Testis (tissue), 3 donors: ENCODE measurements around the gene MMD2. TPM values are rescaled to one million over a fixed set of nuclear protein-coding genes. Genes with fewer than 3 reads are reported as not detected.

Experiments
- DNase-seq: peaks from one replicate; pipeline ENCODE4 v3.0.0-alpha.2; 2019
- H3K27ac ChIP-seq, 2 donors: fragments of 200-600 bp; sonication (generic); one replicate each; pipeline ENCODE4 v1.5.1; 2019
- H3K27me3 ChIP-seq: fragments of 200-600 bp; sonication (generic); one replicate; pipeline ENCODE4 v1.5.1; 2019
- H3K36me3 ChIP-seq: fragments of 200-600 bp; sonication (generic); one replicate; pipeline ENCODE4 v1.5.1; 2017; ENCODE audit warnings: low read depth; ENCODE audit errors: missing control alignments
- H3K4me1 ChIP-seq: fragments of 200-600 bp; sonication (generic); one replicate; pipeline ENCODE4 v1.5.1; 2019
- H3K4me3 ChIP-seq, 2 donors: fragments of 200-600 bp; sonication (generic); one replicate each; pipeline ENCODE4 v1.5.1; 2017 to 2019
- H3K9me3 ChIP-seq: fragments of 200-600 bp; sonication (generic); one replicate; pipeline ENCODE4 v1.5.1; 2017
- CTCF ChIP-seq, 3 experiments: fragments of 450-650 bp in 2 of 3; fragments of 200-600 bp in 1 of 3; sonication (generic) in 1 of 3; IDR thresholded peaks; one replicate each; pipeline ENCODE4 v1.5.1; 2016 to 2019; ENCODE audit warnings: antibody characterized with exemption in 3 of 3, mild to moderate bottlenecking in 2 of 3, moderate library complexity in 1 of 3
- POLR2A ChIP-seq: fragments of 450-650 bp; IDR thresholded peaks from one replicate; pipeline ENCODE4 v1.6.1; 2017; ENCODE audit warnings: antibody characterized with exemption, mild to moderate bottlenecking, moderate library complexity
- WGBS, 2 donors: methylation state at CpG; one replicate each; pipeline ENCODE4 v1.1.5; 2018; 5-methylcytosine and 5-hydroxymethylcytosine counted together
- intact Hi-C: fragments of 100-400 bp; cut with DNase I; formaldehyde crosslinking; loops from one replicate; pipeline ENCODE4 v1.15.1; 2023; ENCODE audit warnings: low total_unique reads
- polyA plus RNA-seq: library from polyadenylated mRNA; stranded (reverse); fragments of 350-450 nt; fragmentation: Illumina TruSeq; extraction: RNeasy Lipid Tissue Mini Kit (QIAGEN cat#74804); gene quantifications from one replicate; pipeline ENCODE4 v1.2.3, GENCODE V29; 2014; ENCODE audit warnings: low read depth, low replicate concordance; ENCODE audit not compliant: insufficient read depth
- total RNA-seq, 2 donors: library from RNA; depleted of rRNA; stranded (reverse); fragments of >200 nt; gene quantifications; one replicate each; pipeline ENCODE4 v1.2.3, GENCODE V29; 2016

The MMD2 gene
- total and polyA plus RNA-seq, 3 donors from 2014 or later: 20.4 to 32.0 (median 21.6) TPM

GRCh38 chr7:4959893-4960292 is 906 bp upstream of the MMD2 start:
- TF ChIP-seq POLR2A (no peak), CTCF (IDR thresholded peaks at IDR 0.05) (no peak)
- H3K9me3 ChIP-seq: no peaks in the 10 kb centered on the region
- no peak for DNase-seq
- 55 to 67% methylated on average over 2 of the region's 4 CpGs for WGBS, 2 donors
- no peaks in the 10 kb centered on the region for H3K36me3 ChIP-seq
- no peak overlapping the region for H3K4me3 ChIP-seq
- H3K4me1 ChIP-seq: peaks cover 19% of the 10 kb centered on the region
- intact Hi-C loops: no loop called here
- no peaks in the 10 kb centered on the region for H3K27me3 ChIP-seq
- H3K27ac ChIP-seq: no peak overlapping the region

- no peak for DNase-seq
- no peak for TF ChIP-seq POLR2A
- TF ChIP-seq CTCF (IDR thresholded peaks at IDR 0.05): no peak
- Histone ChIP-seq H3K36me3 (no peaks in the 10 kb centered on the region), H3K4me1 (peaks cover 16% of the 10 kb centered on the region), H3K4me3 (peak overlapping the region; percentile 53 to 69), H3K27ac (no peak overlapping the region), H3K27me3 (no peaks in the 10 kb centered on the region), H3K9me3 (no peaks in the 10 kb centered on the region)
- WGBS, 2 donors: 0% methylated on average over 18 of the region's 21 CpGs; no CpG with 5 or more reads in 1 of the 2 donors
- intact Hi-C loops: no loop called here
Measured at GRCh38 chr7:4959306-4959705, 319 bp upstream of the MMD2 start.

GRCh38 chr7:4957847-4958476 is 1.0 kb downstream of the MMD2 start:
- Histone ChIP-seq H3K27me3 (no peaks in the 10 kb centered on the region), H3K4me3 (peak overlapping the region; percentile 53 to 69), H3K9me3 (no peaks in the 10 kb centered on the region), H3K27ac (no peak overlapping the region), H3K4me1 (peaks cover 4% of the 10 kb centered on the region), H3K36me3 (no peaks in the 10 kb centered on the region)
- TF ChIP-seq POLR2A (no peak), CTCF (IDR thresholded peaks at IDR 0.05) (no peak)
- 24 to 30% methylated on average over 13 of the region's 13 CpGs for WGBS, 2 donors
- DNase-seq: no peak
- intact Hi-C loops: no loop called here

- Histone ChIP-seq H3K4me1 (no peaks in the 10 kb centered on the region), H3K36me3 (no peaks in the 10 kb centered on the region), H3K27me3 (no peaks in the 10 kb centered on the region), H3K9me3 (no peaks in the 10 kb centered on the region), H3K4me3 (no peak overlapping the region), H3K27ac (no peak overlapping the region)
- intact Hi-C loops: no loop called here
- no peak for DNase-seq
- 54 to 56% methylated on average over 9 to 11 of the region's 11 CpGs for WGBS, 2 donors
- TF ChIP-seq CTCF (IDR thresholded peaks at IDR 0.05) (no peak), POLR2A (no peak)
Measured at GRCh38 chr7:4951903-4952636, 6.9 kb downstream of the MMD2 start.

GRCh38 chr7:4951304-4951703 is 7.7 kb downstream of the MMD2 start:
- no peak overlapping the region for H3K4me3 ChIP-seq
- no peaks in the 10 kb centered on the region for H3K36me3 ChIP-seq
- H3K4me1 ChIP-seq: no peaks in the 10 kb centered on the region
- whole genome bisulfite sequencing, 2 donors: 70 to 83% methylated on average over 5 of the region's 5 CpGs
- no peak for TF ChIP-seq POLR2A
- no peak for TF ChIP-seq CTCF (IDR thresholded peaks at IDR 0.05)
- no peaks in the 10 kb centered on the region for H3K27me3 ChIP-seq
- H3K27ac ChIP-seq: no peak overlapping the region
- intact Hi-C loops: no loop called here
- no peak for DNase-seq
- H3K9me3 ChIP-seq: no peaks in the 10 kb centered on the region
